ENCODE measurements around the gene PDLIM5.

GRCh38 chr4:94527556-94528233 is 76.0 kb downstream of the PDLIM5 start:
- TF ChIP-seq CTCF (optimal IDR thresholded peaks at IDR 0.05 in 1 of 3, IDR thresholded peaks at IDR 0.05 in 1 of 3, conservative IDR thresholded peaks at IDR 0.05 in 1 of 3; ENCODE audit: extremely low read depth in 1 of 3, insufficient read depth in 2 of 3, low read length in 3 of 3) = no peak
- TF ChIP-seq EZH2 (IDR thresholded peaks at IDR 0.05; ENCODE audit: low read length) = no peak
